K562 (cell line): Measurements from ENCODE around the gene SEC16A. TPM values are rescaled to one million over a fixed set of nuclear protein-coding genes. Genes with fewer than 3 reads are reported as not detected.

Experiments
- ATAC-seq: fragments of 200-7000 bp; cut with Tn5 transposase; 3 replicates; pipeline ENCODE4 v1.9.1; 2020; ENCODE audit warnings: moderate library complexity
- BruUV-seq: library from RNA; stranded (reverse); fragments of 400-500 nt; replicated peaks from 2 replicates; lab custom pipeline; 2021; lab: Mats Ljungman, UMichigan
- CTCF ChIA-PET: fragments of 300-600 bp; formaldehyde crosslinking; extraction: SDS; loops from one replicate; lab custom pipeline; 2021; ENCODE audit warnings: low intra/inter-chr PET ratio; lab: Yijun Ruan, JAX
- POLR2A ChIA-PET: fragments of 300-600, 350-650 bp; sonication (Branson Sonifier 250); formaldehyde crosslinking; extraction: SDS; loops from one replicate; lab custom pipeline; 2021; ENCODE audit warnings: antibody characterized with exemption, inconsistent platforms; lab: Yijun Ruan, JAX
- DNase-seq, 4 experiments: peaks; one replicate each; pipeline versions ENCODE4 v3.0.0 to v3.0.0-alpha.2; 2011 to 2018; ENCODE audit warnings: low spot score in 3 of 4, mixed read lengths in 3 of 4; ENCODE audit errors: extremely low read depth in 1 of 4
- FAIRE-seq: peaks from 2 replicates; lab custom pipeline; 2011; peaks lifted over from hg19 to GRCh38; lab: Jason Lieb, UNC
- H2AFZ ChIP-seq: 2 replicates; pipeline ENCODE4 v1.6.0; 2011; ENCODE audit warnings: low read depth, low read length, control low read depth, inconsistent platforms
- H3K27ac ChIP-seq: fragments of 200-600 bp; 3 replicates; pipeline ENCODE4 v1.8.0; 2011; ENCODE audit warnings: low read depth, mild to moderate bottlenecking, control low read depth, inconsistent platforms, low read length, moderate library complexity, mixed read lengths; ENCODE audit errors: extremely low read depth
- H3K27me3 ChIP-seq, 2 experiments: fragments of 300-600 bp in 1 of 2; 2 replicates in 1 of 2; 3 replicates in 1 of 2; pipeline versions ENCODE4 v1.6.0 to v1.8.0; 2011; ENCODE audit warnings: inconsistent platforms in 2 of 2, low read length in 2 of 2, mild to moderate bottlenecking in 1 of 2, mixed read lengths in 1 of 2, moderate library complexity in 1 of 2; ENCODE audit not compliant: control insufficient read depth in 2 of 2, insufficient read depth in 2 of 2
- H3K36me3 ChIP-seq: fragments of 300-600 bp; 3 replicates; pipeline ENCODE4 v1.8.0; 2011; ENCODE audit warnings: mild to moderate bottlenecking, low read length, inconsistent platforms; ENCODE audit not compliant: control insufficient read depth, insufficient read depth
- H3K4me1 ChIP-seq, 2 experiments: fragments of 200-600 bp in 1 of 2; replicated peaks in 1 of 2; 2 replicates in 1 of 2; 3 replicates in 1 of 2; pipeline versions ENCODE4 v1.5.1 to v1.8.0; 2011; ENCODE audit warnings: inconsistent platforms in 2 of 2, low read length in 2 of 2, mild to moderate bottlenecking in 1 of 2, mixed read lengths in 1 of 2, moderate library complexity in 1 of 2; ENCODE audit not compliant: control insufficient read depth in 2 of 2, insufficient read depth in 2 of 2
- H3K4me2 ChIP-seq: 2 replicates; pipeline ENCODE4 v1.6.1; 2011; ENCODE audit warnings: low read length, control low read depth, inconsistent platforms, mixed read lengths; ENCODE audit not compliant: insufficient read depth
- H3K4me3 ChIP-seq: fragments of 200-600 bp; sonication (generic), shearing (Covaris generic); 2 replicates; pipeline ENCODE4 v1.5.1; 2016; ENCODE audit warnings: control low read depth, inconsistent platforms
- H3K79me2 ChIP-seq: fragments of 200-600 bp; 3 replicates; pipeline ENCODE4 v1.8.0; 2011; ENCODE audit warnings: low read length, inconsistent platforms; ENCODE audit not compliant: control insufficient read depth, insufficient read depth
- H3K9ac ChIP-seq, 2 experiments: 2 replicates each; pipeline versions ENCODE4 v1.6.0 to v1.6.1; 2011; ENCODE audit warnings: low read depth in 2 of 2, low read length in 2 of 2, control low read depth in 1 of 2, inconsistent platforms in 1 of 2, mild to moderate bottlenecking in 1 of 2, mixed read lengths in 1 of 2; ENCODE audit not compliant: insufficient read depth in 1 of 2
- H3K9me1 ChIP-seq: one replicate; pipeline ENCODE4 v1.6.0; 2011; ENCODE audit warnings: inconsistent platforms, mild to moderate bottlenecking, low read length, moderate library complexity; ENCODE audit not compliant: control insufficient read depth, insufficient read depth
- H3K9me3 ChIP-seq: replicated peaks from 2 replicates; pipeline ENCODE4 v1.5.1; 2011; ENCODE audit warnings: low read depth, low read length, inconsistent platforms; ENCODE audit not compliant: control insufficient read depth, insufficient read depth
- H4K20me1 ChIP-seq: replicated peaks from 2 replicates; pipeline ENCODE4 v1.6.1; 2011; ENCODE audit warnings: low read length, inconsistent platforms, mixed read lengths; ENCODE audit not compliant: control insufficient read depth, insufficient read depth
- CBX8 ChIP-seq: fragments of 200-600 bp; sonication (generic); IDR thresholded peaks from 2 replicates; pipeline ENCODE4 v1.6.1; 2012; ENCODE audit warnings: borderline replicate concordance, mixed run types, low read depth, mild to moderate bottlenecking, moderate library complexity, mixed read lengths, low read length, control low read depth, inconsistent platforms; ENCODE audit not compliant: poor library complexity, severe bottlenecking; ENCODE audit errors: extremely low read depth
- DMBX1 ChIP-seq: fragments of 250-450 bp; sonication (Bioruptor Pico); IDR thresholded peaks from 2 replicates; pipeline ENCODE4 v1.8.0; 2022; ENCODE audit warnings: inconsistent platforms, mild to moderate bottlenecking, moderate library complexity, borderline replicate concordance
- HNRNPL ChIP-seq: fragments of 200-400 bp; formaldehyde crosslinking; IDR thresholded peaks from 2 replicates; pipeline ENCODE4 v1.6.1; 2017; ENCODE audit warnings: low read depth, mild to moderate bottlenecking, low read length
- ID3 ChIP-seq, 2 experiments: fragments of 250-450 bp in 1 of 2; fragments of 450-650 bp in 1 of 2; sonication (Bioruptor Pico) in 1 of 2; IDR thresholded peaks; 2 replicates each; pipeline versions ENCODE4 v1.6.1 to v1.8.0; 2016 to 2021; ENCODE audit warnings: mild to moderate bottlenecking in 2 of 2, moderate library complexity in 2 of 2, missing compliant biosample characterization in 1 of 2, missing genetic modification characterization in 1 of 2
- ILF3 ChIP-seq: fragments of 450-650 bp; IDR thresholded peaks from 2 replicates; pipeline ENCODE4 v1.6.1; 2018; ENCODE audit warnings: antibody characterized with exemption, mild to moderate bottlenecking, moderate library complexity, borderline replicate concordance
- MTA1 ChIP-seq: fragments of 450-650 bp; IDR thresholded peaks from 2 replicates; pipeline ENCODE4 v1.6.1; 2017; ENCODE audit warnings: borderline replicate concordance
- NR2C1 ChIP-seq, 2 experiments: fragments of 450-650 bp; IDR thresholded peaks; 2 replicates each; pipeline ENCODE4 v1.6.1; 2017; ENCODE audit warnings: mild to moderate bottlenecking in 2 of 2, antibody characterized with exemption in 1 of 2, inconsistent platforms in 1 of 2, missing compliant biosample characterization in 1 of 2, missing genetic modification characterization in 1 of 2
- POLR2G ChIP-seq: fragments of 200-400 bp; formaldehyde crosslinking; IDR thresholded peaks from 2 replicates; pipeline ENCODE4 v1.6.1; 2017; ENCODE audit warnings: low read depth, mild to moderate bottlenecking, antibody characterized with exemption, low read length, moderate library complexity
- RBFOX2 ChIP-seq: fragments of 200-400 bp; formaldehyde crosslinking; IDR thresholded peaks from 2 replicates; pipeline ENCODE4 v1.6.1; 2017; ENCODE audit warnings: low read depth, mild to moderate bottlenecking, low read length, moderate library complexity
- RBM15 ChIP-seq: fragments of 200-400 bp; formaldehyde crosslinking; IDR thresholded peaks from 2 replicates; pipeline ENCODE4 v1.6.1; 2018; ENCODE audit warnings: mild to moderate bottlenecking, low read length, moderate library complexity; ENCODE audit not compliant: insufficient read depth
- SRF ChIP-seq, 2 experiments: fragments of 250-450, 450-650 bp in 1 of 2; sonication (Bioruptor Pico) in 1 of 2; sonication (generic) in 1 of 2; formaldehyde crosslinking; IDR thresholded peaks; 2 replicates each; pipeline versions ENCODE4 v1.5.0 to v1.5.1; 2020 to 2022; ENCODE audit warnings: mild to moderate bottlenecking in 1 of 2, missing genetic modification reagents in 1 of 2
- WGBS: fragments of 100-300 bp; shearing (Covaris generic); methylation state at CpG from one replicate; pipeline ENCODE4 v1.1.6; 2016; ENCODE audit warnings: low coverage, mixed read lengths; ENCODE audit not compliant: insufficient coverage; ENCODE audit errors: missing lambda C conversion rate; 5-methylcytosine and 5-hydroxymethylcytosine counted together
- in situ Hi-C: fragments of 300-500 bp; cut with MboI; formaldehyde crosslinking; loops from 4 replicates; pipeline ENCODE4 v1.15.0; 2018; ENCODE audit warnings: inconsistent platforms, mixed read lengths
- intact Hi-C: fragments of 100-400 bp; cut with micrococcal nuclease; formaldehyde crosslinking; loops from 2 replicates; pipeline ENCODE4 v1.14.2; 2022
- polyA plus RNA-seq, 8 experiments: library from polyadenylated mRNA; depleted of rRNA in 4 of 8; stranded (reverse) in 5 of 8; unstranded in 3 of 8; fragments of >200 nt; fragmentation: Nextera tagmentation in 2 of 8; fragmentation: Illumina TruSeq in 1 of 8; extraction: Ambion mirVana in 2 of 8; extraction: Trizol in 1 of 8; gene quantifications; 2 replicates each; pipeline versions ENCODE4 v1.2.1 to v1.2.3, GENCODE V29; 2011 to 2014; ENCODE audit warnings: inconsistent platforms in 1 of 8, missing spikeins in 1 of 8
- total RNA-seq, 7 experiments: library from RNA; depleted of rRNA in 6 of 7; stranded (reverse); fragments of >200 nt in 6 of 7; fragmentation: Illumina TruSeq in 2 of 7; extraction: Trizol in 2 of 7; gene quantifications; 2 replicates each; pipeline versions ENCODE4 v1.2.1 to v1.2.3, GENCODE V29; 2011 to 2021; ENCODE audit warnings: low replicate concordance in 1 of 7

Gene SEC16A
- total and polyA plus RNA-seq, 9 of the 15 experiments (the other 6 are each of a cell fraction or from before 2014, with no cell fraction given), result 8.3 to 62.8 (median 14.0) TPM

GRCh38 chr9:136527131-136527530 lies 44.3 kb upstream of the SEC16A start:
- Histone ChIP-seq H3K4me3 (no peak overlapping the region), H3K9me1 (no peaks in the 10 kb centered on the region), H3K9me3 (no peaks in the 10 kb centered on the region), H3K79me2 (peaks cover 6% of the 10 kb centered on the region; the same call in 1 of the 3 replicates), H3K4me2 (no peak overlapping the region), H3K4me1 (peaks cover 0 to 87% of the 10 kb centered on the region in 2 experiments; a peak in 3 of 5 replicates), H3K27me3 (no peaks in the 10 kb centered on the region), H3K9ac (no peak overlapping the region), H2AFZ (no peak overlapping the region), H4K20me1 (0 out of 2 replicates have a peak, but pooled peaks cover 9% of the 10 kb centered on the region), H3K27ac (no peak overlapping the region), H3K36me3 (peaks cover 4% of the 10 kb centered on the region; the same call in 1 of the 3 replicates)
- in situ Hi-C loops, result no loop called here
- POLR2A ChIA-PET, result interaction anchor here (0.6 kb wide), 1 partner anchor 103 kb away, joined by 3 read pairs; no protein-coding TSS in a partner anchor
- no peak for DNase-seq
- TF ChIP-seq SRF (CRISPR knock-in tag; IDR thresholded peaks at IDR 0.05), result no peak
- 0 out of 2 replicates have a peak, but pooled peaks have one; percentile 4 for TF ChIP-seq HNRNPL
- no peak for TF ChIP-seq NR2C1 (IDR thresholded peaks at IDR 0.05)
- no peak for TF ChIP-seq NR2C1 (tag; IDR thresholded peaks at IDR 0.05)
- TF ChIP-seq ILF3, result no peak
- TF ChIP-seq MTA1, result no peak
- no peak for TF ChIP-seq ID3 (CRISPR knock-in tag; IDR thresholded peaks at IDR 0.05)
- no peak for TF ChIP-seq ID3 (tag; IDR thresholded peaks at IDR 0.05)
- 0 out of 2 replicates have a peak, but pooled peaks have one; percentile 22 for TF ChIP-seq RBFOX2
- 0 out of 2 replicates have a peak, but pooled peaks have one; percentile 12 for TF ChIP-seq POLR2G
- TF ChIP-seq DMBX1 (CRISPR knock-in tag), result no peak
- TF ChIP-seq RBM15, result no peak
- no peak for TF ChIP-seq CBX8
- CTCF ChIA-PET, result no interaction called here
- FAIRE-seq, result no peak
- 70% methylated on average over 14 of the region's 20 CpGs for WGBS
- ATAC-seq, result peak; percentile 11; the same call in 1 of the 3 replicates
- intact Hi-C loops, result no loop called here
- no TSS peak for BruUV-seq
